SIG-M5 (cell line): ENCODE data around the gene DYNLL2.
"Not testable (repeated sequence)": the region's sequence is repeated elsewhere in the genome, so short reads cannot be mapped to it uniquely, and the experiment has no call there.

Source experiments
- DNase-seq: peaks from one replicate; lab custom pipeline; 2025; lab: John Stamatoyannopoulos, UW

Gene DYNLL2

GRCh38 chr17:58072862-58073261, 10.4 kb upstream of the DYNLL2 start:
- no peak for DNase-seq

DNA sequence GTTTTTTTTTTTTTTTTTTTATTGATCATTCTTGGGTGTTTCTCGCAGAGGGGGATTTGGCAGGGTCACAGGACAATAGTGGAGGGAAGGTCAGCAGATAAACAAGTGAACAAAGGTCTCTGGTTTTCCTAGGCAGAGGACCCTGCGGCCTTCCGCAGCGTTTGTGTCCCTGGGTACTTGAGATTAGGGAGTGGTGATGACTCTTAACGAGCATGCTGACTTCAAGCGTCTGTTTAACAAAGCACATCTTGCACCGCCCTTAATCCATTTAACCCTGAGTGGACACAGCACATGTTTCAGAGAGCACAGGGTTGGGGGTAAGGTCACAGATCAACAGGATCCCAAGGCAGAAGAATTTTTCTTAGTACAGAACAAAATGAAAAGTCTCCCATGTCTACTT, 10.0 kb upstream of the DYNLL2 start:
- not testable (repeated sequence) for DNase-seq

DNA sequence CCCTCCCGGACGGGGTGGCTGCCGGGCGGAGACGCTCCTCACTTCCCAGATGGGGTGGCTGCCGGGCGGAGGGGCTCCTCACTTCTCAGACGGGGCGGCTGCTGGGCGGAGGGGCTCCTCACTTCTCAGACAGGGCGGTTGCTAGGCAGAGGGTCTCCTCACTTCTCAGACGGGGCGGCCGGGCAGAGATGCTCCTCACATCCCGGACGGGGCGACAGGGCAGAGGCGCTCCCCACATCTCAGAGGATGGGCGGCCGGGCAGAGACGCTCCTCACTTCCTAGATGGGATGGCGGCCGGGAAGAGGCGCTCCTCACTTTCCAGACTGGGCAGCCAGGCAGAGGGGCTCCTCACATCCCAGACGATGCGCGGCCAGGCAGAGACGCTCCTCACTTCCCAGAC, 8.8 kb upstream of the DYNLL2 start:
- DNase-seq = not testable (repeated sequence)

DNA sequence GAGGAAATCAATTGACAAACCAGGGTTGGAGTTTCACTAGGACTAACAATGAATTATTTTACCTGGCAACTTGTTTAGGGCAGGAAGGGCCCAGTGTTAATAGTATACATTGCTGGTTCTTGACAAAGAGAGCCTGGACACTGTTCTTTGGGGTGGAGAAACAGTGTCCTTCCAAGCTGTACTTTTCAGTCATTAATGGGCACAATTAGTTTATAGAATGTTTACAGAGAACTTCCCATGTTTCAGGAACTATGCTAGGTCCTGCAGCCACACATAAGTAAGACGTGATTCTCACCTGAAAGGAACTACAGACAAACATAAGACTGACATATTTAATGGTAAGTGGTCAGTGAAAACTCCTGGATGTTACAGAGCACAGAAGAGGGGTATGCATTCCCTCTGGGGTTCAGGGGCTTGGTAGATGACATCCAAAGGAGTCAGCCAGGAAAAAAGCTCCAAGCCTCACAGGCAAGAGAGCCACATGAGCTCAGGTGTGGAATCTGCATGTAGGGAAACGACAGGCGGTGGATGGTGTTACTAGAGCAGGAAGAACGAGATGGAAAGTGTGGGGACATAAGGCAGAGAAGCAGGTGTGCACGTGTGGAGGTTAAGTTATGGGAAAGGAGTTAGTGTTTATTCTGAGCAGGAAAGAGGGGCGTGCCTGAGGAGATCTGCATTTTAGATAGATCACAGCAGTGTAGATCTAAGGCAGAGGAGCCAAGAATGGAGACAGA, 3.8 kb upstream of the DYNLL2 start:
- no peak for DNase-seq

DNA sequence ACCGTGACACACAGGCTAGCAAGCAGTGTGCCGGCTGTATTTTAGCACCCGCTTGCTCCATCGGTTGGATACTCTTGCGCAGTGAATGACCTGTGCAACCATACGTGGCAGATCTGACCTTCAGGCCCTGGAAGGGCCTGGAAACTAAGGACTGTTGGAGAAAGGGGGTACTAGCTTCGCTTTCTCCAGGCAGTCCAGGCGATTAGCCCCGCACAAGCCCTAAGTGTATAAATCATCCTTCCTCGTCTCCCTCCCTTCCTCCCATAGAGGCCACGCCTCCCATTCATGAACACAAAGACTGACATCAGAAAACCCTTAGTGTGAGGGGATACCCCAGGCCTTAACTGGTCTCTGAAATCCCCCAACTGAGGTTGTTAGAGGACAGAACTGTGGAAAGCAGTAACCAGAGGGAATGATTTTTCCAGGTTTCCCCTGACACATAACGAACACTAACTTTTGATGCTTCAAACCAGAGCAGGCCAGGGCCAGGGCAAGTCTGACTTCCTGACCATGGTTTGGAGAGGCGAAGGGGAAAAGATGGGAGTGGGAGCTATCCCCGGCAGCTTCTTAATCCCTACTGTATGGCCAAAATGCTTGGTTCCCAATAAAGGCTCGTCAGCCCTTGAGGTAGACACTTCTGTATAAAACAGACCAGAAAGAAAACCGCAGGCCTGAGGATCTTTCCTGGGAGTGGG, 1.4 kb upstream of the DYNLL2 start:
- DNase-seq = no peak

- DNase-seq = no peak
Observed at GRCh38 chr17:58082341-58082869, 814 bp upstream of the DYNLL2 start.

GRCh38 chr17:58083491-58084316, 485 bp downstream of the DYNLL2 start:
- no peak for DNase-seq

- DNase-seq = no peak
Observed at GRCh38 chr17:58084317-58084981, 1.2 kb downstream of the DYNLL2 start.

- no peak for DNase-seq
Observed at GRCh38 chr17:58085039-58085715, 2.0 kb downstream of the DYNLL2 start.

DNA sequence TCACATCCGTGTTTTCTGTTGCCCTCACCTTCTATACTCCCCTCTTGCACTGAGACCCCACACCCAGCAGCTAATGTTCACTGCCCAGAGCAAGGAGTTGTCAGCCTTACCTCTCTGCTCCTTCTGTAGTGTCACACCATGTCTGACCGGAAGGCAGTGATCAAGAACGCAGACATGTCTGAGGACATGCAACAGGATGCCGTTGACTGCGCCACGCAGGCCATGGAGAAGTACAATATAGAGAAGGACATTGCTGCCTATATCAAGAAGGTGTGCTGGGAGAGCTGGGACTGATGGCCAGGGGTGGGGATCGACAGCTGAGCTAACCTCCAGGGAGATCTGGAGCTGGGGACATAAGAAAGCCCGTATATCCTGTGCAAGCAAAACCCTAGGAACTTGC, 3.7 kb downstream of the DYNLL2 start:
- DNase-seq = no peak

DNA sequence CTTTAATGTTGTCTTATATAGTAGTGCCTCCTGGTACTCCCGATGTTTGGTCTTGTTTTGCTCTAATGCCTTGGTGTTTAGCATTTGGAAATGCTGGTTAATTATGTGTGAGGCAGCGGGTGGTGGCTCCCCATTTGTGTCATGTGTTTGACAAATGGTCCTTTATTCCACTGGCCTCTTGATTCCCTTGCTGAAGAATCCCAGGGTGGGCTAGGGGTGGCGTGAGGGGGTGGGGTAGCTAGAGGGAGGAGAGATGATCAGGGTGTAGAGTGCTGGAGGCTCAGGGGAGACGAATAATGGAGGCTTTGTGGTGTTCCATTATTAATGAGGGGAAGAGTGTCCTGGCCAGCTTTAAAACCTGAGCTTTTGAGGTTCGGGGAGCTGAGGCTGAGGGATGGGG, 5.4 kb downstream of the DYNLL2 start:
- no peak for DNase-seq

GRCh38 chr17:58089111-58089510, 5.9 kb downstream of the DYNLL2 start:
- DNase-seq = no peak

GRCh38 chr17:58091024-58091567, 7.9 kb downstream of the DYNLL2 start:
- no peak for DNase-seq

GRCh38 chr17:58092101-58092796, 9.0 kb downstream of the DYNLL2 start:
- DNase-seq = no peak

GRCh38 chr17:58092797-58093385, 9.7 kb downstream of the DYNLL2 start:
- no peak for DNase-seq

- no peak for DNase-seq
Observed at GRCh38 chr17:58094118-58094517, 10.9 kb downstream of the DYNLL2 start.

GRCh38 chr17:58096892-58097291, 13.7 kb downstream of the DYNLL2 start:
- no peak for DNase-seq

DNA sequence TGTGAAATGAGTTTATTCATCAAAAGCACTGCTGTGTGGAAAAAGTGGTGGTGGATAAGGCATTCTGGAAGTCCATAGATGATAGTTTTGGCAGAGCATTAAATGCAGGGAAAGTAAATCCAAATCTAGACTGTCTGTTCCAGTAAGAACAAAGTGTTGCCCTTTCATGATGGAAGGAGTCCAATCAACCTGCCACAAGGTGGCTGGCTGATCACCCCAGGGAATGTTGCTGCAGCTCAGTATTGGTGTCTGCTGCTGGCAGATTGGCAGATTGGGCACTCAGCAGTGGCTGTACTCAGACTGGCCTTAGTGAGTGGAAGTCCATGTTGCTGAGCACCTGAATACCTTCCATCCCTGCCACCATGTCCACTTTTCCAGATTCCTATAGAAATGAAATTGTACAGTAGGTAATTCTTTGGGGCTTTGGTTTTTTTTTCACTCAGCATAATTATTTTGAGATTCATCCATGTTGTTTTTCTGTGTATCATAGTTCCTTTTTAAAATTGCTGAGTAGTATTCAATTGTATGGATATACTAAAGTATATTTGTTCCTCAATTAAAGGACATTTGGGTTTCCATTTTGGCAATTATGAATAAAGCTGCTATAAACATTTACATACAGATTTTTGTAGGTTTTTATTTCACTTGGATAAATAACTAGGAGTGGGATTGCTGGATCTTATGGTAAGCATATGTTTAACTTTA, 14.3 kb downstream of the DYNLL2 start:
- DNase-seq = no peak

DNA sequence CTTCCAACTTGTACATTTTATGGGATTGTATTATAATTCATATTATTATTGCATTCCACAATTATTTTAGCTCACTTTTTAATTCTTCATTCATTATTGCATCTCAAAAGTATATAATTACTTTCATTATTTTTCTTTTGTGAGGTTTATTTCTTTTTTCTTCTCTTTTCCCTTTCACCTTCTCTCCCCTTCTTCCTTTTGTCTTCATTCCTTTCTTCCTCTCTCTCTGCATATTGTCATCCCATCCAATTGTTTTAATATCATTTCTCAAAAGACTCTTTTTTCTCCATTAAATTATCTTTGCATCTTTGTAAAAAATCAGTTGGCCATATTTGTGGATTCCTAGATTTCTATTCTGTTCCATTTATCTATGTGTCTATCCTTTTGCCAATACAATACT, 17.3 kb downstream of the DYNLL2 start:
- no peak for DNase-seq
